B cell (primary cell): Measurements from ENCODE around the gene PDGFRA.

ENCODE experiments used
- CTCF ChIP-seq: fragments of 200-600 bp; IDR thresholded peaks from one replicate; pipeline ENCODE4 v1.8.0; 2022; ENCODE audit warnings: antibody characterized with exemption, mild to moderate bottlenecking
- EZH2 ChIP-seq: IDR thresholded peaks from 2 replicates; pipeline ENCODE4 v1.6.1; 2012; ENCODE audit warnings: borderline replicate concordance, low read depth, mild to moderate bottlenecking, moderate library complexity, low read length; ENCODE audit not compliant: insufficient read depth, poor library complexity, severe bottlenecking

GRCh38 chr4:54213761-54214160, 15.3 kb upstream of the PDGFRA start:
- no peak for TF ChIP-seq CTCF
- no peak for TF ChIP-seq EZH2
